GM18511 (cell line): Measurements from ENCODE around the gene MLANA.
A peak's percentile ranks its signal among the peaks of the same experiment; 100 is the strongest.
"Not testable (repeated sequence)": the region's sequence is repeated elsewhere in the genome, so short reads cannot be mapped to it uniquely, and the experiment has no call there.

Experiments
- ATAC-seq: cut with Tn5 transposase; IDR thresholded peaks from one replicate; pipeline ENCODE4 v1.9.1; 2021; ENCODE audit warnings: mild to moderate bottlenecking, moderate library complexity; ENCODE audit not compliant: unreplicated experiment

MLANA gene

DNA sequence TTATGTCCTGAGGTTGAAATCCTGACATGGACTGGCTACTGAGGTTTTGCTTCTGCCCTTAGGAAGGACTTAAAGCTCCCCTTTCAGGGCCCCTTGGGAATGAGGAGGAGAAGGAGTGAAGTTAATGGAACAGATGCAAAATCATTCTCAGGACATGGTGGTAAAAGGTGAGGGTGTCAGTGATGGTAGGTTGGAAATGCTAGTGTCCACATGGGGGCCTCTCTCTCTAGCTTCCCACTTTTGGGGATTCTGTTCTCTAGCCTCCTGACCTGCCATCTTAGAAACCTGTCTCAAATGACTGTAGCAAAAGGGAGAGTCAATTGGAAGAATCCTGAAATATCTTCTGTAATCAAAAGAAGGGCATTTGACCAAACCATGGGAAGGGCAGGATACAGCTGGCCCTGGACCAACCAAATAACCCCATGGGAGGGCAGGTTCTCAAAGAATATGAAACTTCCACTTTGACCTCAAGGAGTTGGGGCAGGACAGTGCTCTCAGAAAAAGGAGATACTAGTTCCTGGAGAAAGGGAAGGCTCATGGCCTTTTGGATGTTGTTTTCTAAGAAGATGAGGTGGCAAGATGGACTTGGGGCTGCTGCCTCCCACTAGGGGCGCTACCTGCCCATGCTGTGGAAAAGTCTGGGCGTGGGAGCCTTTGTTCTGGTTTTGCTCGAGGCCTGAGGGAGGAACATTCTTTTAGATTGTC lies 21.2 kb upstream of the MLANA start:
- ATAC-seq = no peak

DNA sequence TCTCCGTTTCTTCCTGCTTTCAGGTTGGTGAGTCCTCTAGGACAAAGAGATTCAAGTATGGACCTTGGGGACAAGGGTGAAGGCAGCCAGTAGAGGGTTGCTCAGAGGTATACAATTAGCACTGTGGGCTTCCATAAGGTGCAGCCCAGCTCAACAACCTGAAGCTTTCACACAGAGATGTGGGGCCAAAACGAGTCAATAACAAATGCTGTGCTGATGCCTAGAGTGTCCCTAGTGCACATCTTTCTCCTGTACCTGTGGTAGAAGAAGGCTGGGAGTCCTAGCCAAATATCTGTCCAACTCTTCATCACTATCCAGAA lies 20.7 kb upstream of the MLANA start:
- ATAC-seq = no peak

DNA sequence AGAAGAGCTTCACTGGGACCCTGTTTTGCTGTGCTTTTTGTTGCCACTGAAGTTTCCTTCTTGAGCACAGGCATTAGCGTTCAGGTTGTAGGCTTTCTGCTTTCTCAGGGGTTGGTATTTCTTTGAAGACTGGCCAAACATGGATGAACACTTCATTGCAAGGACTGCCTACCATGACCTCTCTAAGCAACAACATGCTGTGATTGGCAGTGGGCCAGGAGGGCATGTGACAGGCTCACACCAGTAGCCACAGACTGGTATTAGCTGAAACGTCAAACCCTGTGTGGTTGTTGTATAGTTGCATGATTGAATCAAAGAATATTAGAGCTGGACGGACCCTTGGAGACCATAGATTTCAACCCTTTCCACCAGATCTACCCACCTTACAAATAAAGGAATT lies 20.0 kb upstream of the MLANA start:
- no peak for ATAC-seq

DNA sequence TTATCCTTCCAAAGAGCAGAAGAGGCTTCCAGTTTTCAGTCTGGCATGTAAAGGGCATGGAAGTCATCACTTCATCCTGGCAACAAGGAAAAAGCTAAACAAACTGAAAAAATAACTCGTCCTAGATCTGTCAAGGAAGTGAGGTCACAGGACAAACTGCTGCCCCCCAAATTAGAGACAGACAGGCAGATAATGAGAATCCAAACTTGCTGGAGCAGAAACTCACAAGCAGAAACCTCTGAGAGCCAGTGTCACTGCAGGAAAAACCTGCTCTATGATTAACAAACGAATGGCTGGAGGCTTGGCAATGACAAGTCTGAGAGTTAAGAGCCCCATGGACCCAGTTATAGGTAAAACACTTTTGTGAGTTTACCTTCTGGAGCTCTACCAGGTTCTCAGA lies 18.9 kb upstream of the MLANA start:
- ATAC-seq = no peak

DNA sequence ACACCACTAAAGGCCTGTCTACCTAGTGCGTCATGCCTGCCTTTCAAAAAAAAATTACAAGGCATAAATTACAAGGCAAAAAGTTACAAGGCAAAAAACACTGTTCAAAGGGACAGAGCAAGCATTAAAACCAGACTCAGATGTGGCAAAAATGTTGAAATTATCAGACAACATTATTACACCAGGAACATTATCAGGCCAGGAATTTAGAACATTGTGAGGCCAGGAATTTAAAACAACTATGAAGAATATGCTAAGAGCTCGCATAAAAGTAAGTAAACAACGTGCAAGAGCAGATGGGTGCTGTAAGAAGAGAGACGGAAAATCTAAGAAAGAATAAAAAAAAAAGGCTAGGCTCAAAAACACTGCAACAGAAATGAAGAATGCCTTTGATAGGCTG lies 18.2 kb upstream of the MLANA start:
- no peak for ATAC-seq

- no peak for ATAC-seq
These were observed 17.2 kb upstream of the MLANA start for GRCh38 chr9:5873439-5873838.

DNA sequence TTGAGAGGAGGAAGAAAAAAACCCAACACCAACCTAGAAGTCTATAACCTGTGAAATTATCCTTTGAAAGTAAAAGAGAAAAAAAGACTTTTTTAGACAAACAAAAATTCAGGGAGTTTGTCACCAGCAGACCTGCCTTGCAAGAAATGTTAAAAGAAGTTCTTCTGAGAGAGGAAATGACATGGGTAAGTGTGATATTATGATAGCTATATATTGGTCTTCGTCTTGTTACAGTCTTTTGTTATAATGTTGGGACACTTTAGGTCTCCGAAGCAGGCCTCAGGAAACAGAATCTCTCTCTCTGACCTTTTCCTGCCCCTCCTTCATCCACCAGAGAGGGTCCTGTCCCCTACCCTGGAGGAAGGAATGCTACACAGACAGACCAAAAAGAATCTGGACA lies 16.6 kb upstream of the MLANA start:
- ATAC-seq = no peak

- ATAC-seq = no peak
These were observed 14.7 kb upstream of the MLANA start for GRCh38 chr9:5876026-5876425.

DNA sequence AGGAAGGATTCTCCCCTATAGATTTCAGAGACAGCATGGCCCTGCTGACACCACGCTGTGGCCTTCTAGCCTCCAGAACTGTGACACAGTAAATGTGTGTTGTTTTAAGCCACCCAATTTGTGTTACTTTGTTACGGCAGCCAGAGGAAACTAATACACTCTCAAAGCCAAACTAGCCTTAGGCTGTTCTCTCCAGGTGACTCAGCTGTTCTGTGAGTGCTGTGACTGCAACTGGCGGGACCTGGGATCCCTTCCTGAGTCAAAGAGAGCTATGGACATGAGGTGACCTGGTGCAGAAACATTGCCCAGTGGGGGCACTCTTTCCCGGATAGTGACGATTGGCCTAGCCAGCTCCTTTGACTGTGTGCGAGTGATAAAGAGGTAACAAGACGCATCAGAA lies 14.0 kb upstream of the MLANA start:
- no peak for ATAC-seq

DNA sequence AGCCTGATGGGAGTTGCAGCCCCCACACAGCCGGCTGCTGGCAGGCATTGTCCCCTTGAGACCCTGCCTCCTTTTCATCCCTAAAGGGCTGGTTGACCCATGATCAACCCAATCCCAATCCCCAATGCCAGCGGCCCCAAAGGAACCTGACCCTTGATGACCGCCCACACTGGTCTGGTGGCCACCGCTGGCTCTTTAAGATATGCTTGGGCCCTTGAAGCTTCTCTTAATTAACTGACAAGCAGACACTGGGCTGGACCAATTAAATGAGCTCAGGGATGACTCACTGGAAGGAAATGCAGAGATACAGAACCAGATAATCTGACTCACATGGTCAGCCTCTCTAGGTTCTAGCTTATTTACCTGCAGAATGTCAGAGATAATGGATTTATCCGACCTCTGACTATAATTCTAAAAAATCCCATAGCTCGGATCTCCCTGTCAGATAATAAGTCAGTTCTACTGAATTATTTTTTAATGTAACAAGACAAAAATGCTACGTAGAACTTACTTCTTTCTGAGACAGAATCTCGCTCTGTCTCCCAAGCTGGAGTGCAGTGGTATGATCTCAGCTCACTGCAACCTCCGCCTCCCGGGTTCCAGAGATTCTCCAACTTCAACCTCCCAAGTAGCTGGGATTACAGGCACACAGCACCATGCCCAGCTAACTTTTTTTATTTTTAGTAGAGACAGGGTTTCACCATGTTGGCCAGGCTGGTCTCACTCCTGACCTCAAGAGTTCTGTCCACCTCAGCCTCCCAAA lies 11.1 kb upstream of the MLANA start:
- ATAC-seq = no peak

- not testable (repeated sequence) for ATAC-seq
These were observed 8.3 kb upstream of the MLANA start for GRCh38 chr9:5882244-5883012.

- no peak for ATAC-seq
These were observed 6.5 kb upstream of the MLANA start for GRCh38 chr9:5884191-5884590.

- peak; percentile 99 for ATAC-seq
These were observed 4.4 kb upstream of the MLANA start for GRCh38 chr9:5886114-5886939.

GRCh38 chr9:5892456-5893133 lies 1.9 kb downstream of the MLANA start:
- no peak for ATAC-seq

DNA sequence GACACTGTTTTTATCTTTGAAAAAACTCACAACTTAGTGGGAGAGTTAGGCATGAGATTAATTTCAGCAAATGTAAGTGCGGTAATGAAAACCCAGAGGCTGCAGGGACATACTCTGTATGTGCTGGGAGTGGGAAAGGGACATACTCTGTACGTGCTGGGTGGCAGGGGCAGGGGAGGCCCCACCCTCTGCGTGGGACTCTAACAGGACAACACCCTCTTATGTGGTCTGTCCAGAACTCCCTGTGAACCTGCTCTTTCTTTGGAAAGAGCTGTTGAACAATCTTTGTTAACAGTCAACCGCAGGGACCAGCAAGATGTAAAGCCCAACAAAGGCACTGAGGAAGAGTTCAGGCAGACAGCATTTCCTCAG lies 2.4 kb downstream of the MLANA start:
- ATAC-seq = no peak

- no peak for ATAC-seq
These were observed 3.0 kb downstream of the MLANA start for GRCh38 chr9:5893591-5894236.

- ATAC-seq = no peak
These were observed 3.7 kb downstream of the MLANA start for GRCh38 chr9:5894237-5894959.

GRCh38 chr9:5895782-5896181 lies 5.1 kb downstream of the MLANA start:
- ATAC-seq = no peak

GRCh38 chr9:5896863-5897262 lies 6.2 kb downstream of the MLANA start:
- no peak for ATAC-seq
